ENCODE results near the gene HS2ST1. TPM values are rescaled to one million over a fixed set of nuclear protein-coding genes. Genes with fewer than 3 reads are reported as not detected.

The HS2ST1 gene
- total and polyA plus RNA-seq, 2 donors (not counting 1 experiment from before 2014, with no cell fraction given): 19.2 to 22.5 TPM

DNA sequence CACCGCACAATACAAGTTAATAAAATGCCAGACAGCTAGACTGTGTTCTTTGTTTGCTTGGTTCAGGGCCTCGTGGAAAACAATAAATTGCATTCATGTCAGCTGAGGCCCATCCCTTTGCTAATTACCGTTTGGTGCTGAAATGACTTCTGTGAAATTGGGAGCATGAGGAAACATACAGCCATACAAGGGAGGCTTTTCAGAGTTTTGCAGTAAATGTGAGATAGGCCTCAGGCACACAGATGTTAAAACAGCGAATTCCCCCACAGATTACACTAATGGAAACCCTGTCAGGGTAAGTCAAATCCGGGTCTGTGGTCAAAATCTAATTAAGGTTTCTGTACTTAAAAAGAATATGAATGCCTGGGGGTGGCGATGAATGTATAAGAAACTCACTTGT is 240.7 kb downstream of the HS2ST1 start:
- H3K27me3 ChIP-seq (ENCODE audit: control insufficient read depth, insufficient read depth, low read length): no peaks in the 10 kb centered on the region
- no peaks in the 10 kb centered on the region for H3K79me2 ChIP-seq (ENCODE audit: control insufficient read depth, insufficient read depth, low read length)
- H2AFZ ChIP-seq (ENCODE audit: low read length): no peak overlapping the region
- H3K9ac ChIP-seq (ENCODE audit: insufficient read depth, low read length): no peak overlapping the region
- DNase-seq (ENCODE audit: low read depth in 2 of 2): no peak
- H3K4me1 ChIP-seq (ENCODE audit: control insufficient read depth, extremely low read depth, insufficient read depth, low read length): peaks cover 6% of the 10 kb centered on the region
- no peak overlapping the region for H3K4me3 ChIP-seq (replicated peaks in 1 of 4; ENCODE audit: control extremely low read depth in 1 of 4, insufficient read depth in 1 of 4, low read depth in 3 of 4, low read length in 4 of 4)
- H3K4me2 ChIP-seq (ENCODE audit: extremely low read depth, insufficient read depth, low read length): no peak overlapping the region
- no peaks in the 10 kb centered on the region for H4K20me1 ChIP-seq (ENCODE audit: control insufficient read depth, extremely low read depth, insufficient read depth, low read length)
- H3K27ac ChIP-seq (ENCODE audit: insufficient read depth, low read length): no peak overlapping the region
- no peaks in the 10 kb centered on the region for H3K36me3 ChIP-seq (ENCODE audit: control insufficient read depth, insufficient read depth, low read length)
- no peaks in the 10 kb centered on the region for H3K9me3 ChIP-seq (ENCODE audit: control insufficient read depth, insufficient read depth, low read depth, low read length)
- TF ChIP-seq EZH2 (IDR thresholded peaks at IDR 0.05; ENCODE audit: low read length, missing control alignments) (no peak), CTCF (conservative IDR thresholded peaks at IDR 0.05 in 1 of 2, IDR thresholded peaks at IDR 0.05 in 1 of 2; ENCODE audit: low read depth in 1 of 2, low read length in 2 of 2) (no peak)

- Histone ChIP-seq H3K79me2 (ENCODE audit: control insufficient read depth, insufficient read depth, low read length) (no peaks in the 10 kb centered on the region), H4K20me1 (ENCODE audit: control insufficient read depth, extremely low read depth, insufficient read depth, low read length) (no peaks in the 10 kb centered on the region), H3K4me2 (ENCODE audit: extremely low read depth, insufficient read depth, low read length) (no peak overlapping the region), H3K4me3 (replicated peaks in 1 of 4; ENCODE audit: control extremely low read depth in 1 of 4, insufficient read depth in 1 of 4, low read depth in 3 of 4, low read length in 4 of 4) (no peak overlapping the region), H3K36me3 (ENCODE audit: control insufficient read depth, insufficient read depth, low read length) (no peaks in the 10 kb centered on the region), H2AFZ (ENCODE audit: low read length) (no peak overlapping the region), H3K27ac (ENCODE audit: insufficient read depth, low read length) (no peak overlapping the region), H3K4me1 (ENCODE audit: control insufficient read depth, extremely low read depth, insufficient read depth, low read length) (peaks cover 5% of the 10 kb centered on the region), H3K9me3 (ENCODE audit: control insufficient read depth, insufficient read depth, low read depth, low read length) (no peaks in the 10 kb centered on the region), H3K27me3 (ENCODE audit: control insufficient read depth, insufficient read depth, low read length) (no peaks in the 10 kb centered on the region), H3K9ac (ENCODE audit: insufficient read depth, low read length) (no peak overlapping the region)
- DNase-seq (ENCODE audit: low read depth in 2 of 2): no peak
- no peak for TF ChIP-seq EZH2 (IDR thresholded peaks at IDR 0.05; ENCODE audit: low read length, missing control alignments)
- no peak for TF ChIP-seq CTCF (conservative IDR thresholded peaks at IDR 0.05 in 1 of 2, IDR thresholded peaks at IDR 0.05 in 1 of 2; ENCODE audit: low read depth in 1 of 2, low read length in 2 of 2)
Measured at GRCh38 chr1:87155648-87156047, 241.2 kb downstream of the HS2ST1 start.

- Histone ChIP-seq H3K79me2 (ENCODE audit: control insufficient read depth, insufficient read depth, low read length) (no peaks in the 10 kb centered on the region), H4K20me1 (ENCODE audit: control insufficient read depth, extremely low read depth, insufficient read depth, low read length) (no peaks in the 10 kb centered on the region), H3K4me1 (ENCODE audit: control insufficient read depth, extremely low read depth, insufficient read depth, low read length) (peaks cover 5% of the 10 kb centered on the region), H2AFZ (ENCODE audit: low read length) (no peak overlapping the region), H3K27ac (ENCODE audit: insufficient read depth, low read length) (no peak overlapping the region), H3K4me2 (ENCODE audit: extremely low read depth, insufficient read depth, low read length) (no peak overlapping the region), H3K9me3 (ENCODE audit: control insufficient read depth, insufficient read depth, low read depth, low read length) (no peaks in the 10 kb centered on the region), H3K9ac (ENCODE audit: insufficient read depth, low read length) (no peak overlapping the region), H3K36me3 (ENCODE audit: control insufficient read depth, insufficient read depth, low read length) (no peaks in the 10 kb centered on the region), H3K27me3 (ENCODE audit: control insufficient read depth, insufficient read depth, low read length) (no peaks in the 10 kb centered on the region), H3K4me3 (replicated peaks in 1 of 4; ENCODE audit: control extremely low read depth in 1 of 4, insufficient read depth in 1 of 4, low read depth in 3 of 4, low read length in 4 of 4) (no peak overlapping the region)
- TF ChIP-seq CTCF (conservative IDR thresholded peaks at IDR 0.05 in 1 of 2, IDR thresholded peaks at IDR 0.05 in 1 of 2; ENCODE audit: low read depth in 1 of 2, low read length in 2 of 2) (no peak), EZH2 (IDR thresholded peaks at IDR 0.05; ENCODE audit: low read length, missing control alignments) (no peak)
- DNase-seq (ENCODE audit: low read depth in 2 of 2): no peak
Measured at GRCh38 chr1:87156124-87156523, 241.7 kb downstream of the HS2ST1 start.
